Heart left ventricle (tissue), 16 donors: ENCODE measurements around the gene IMMP2L. TPM values are rescaled to one million over a fixed set of nuclear protein-coding genes. Genes with fewer than 3 reads are reported as not detected.

ENCODE experiments used
- ATAC-seq, 4 donors: fragments of 200-7000 bp; cut with Tn5 transposase; one replicate each; pipeline ENCODE4 v1.9.1; 2020 to 2022; ENCODE audit warnings: moderate library complexity in 4 of 4, mild to moderate bottlenecking in 3 of 4, moderate number of reproducible peaks in 1 of 4
- DNase-seq, 5 donors: peaks; one replicate each; pipeline ENCODE4 v3.0.0-alpha.2; 2020
- H3K27ac ChIP-seq, 12 donors: fragments of 200-600 bp; sonication (generic) in 4 of 12; one replicate each; pipeline versions ENCODE4 v1.5.0 to v1.8.0; 2016 to 2022; ENCODE audit warnings: mild to moderate bottlenecking in 2 of 12
- H3K27me3 ChIP-seq, 9 donors: fragments of 200-600 bp; sonication (generic) in 2 of 9; one replicate each; pipeline versions ENCODE4 v1.5.1 to v1.8.0; 2016 to 2022; ENCODE audit warnings: mild to moderate bottlenecking in 3 of 9
- H3K36me3 ChIP-seq, 9 donors: fragments of 200-600 bp; sonication (generic) in 2 of 9; one replicate each; pipeline versions ENCODE4 v1.5.0 to v1.8.0; 2018 to 2022; ENCODE audit warnings: mild to moderate bottlenecking in 2 of 9
- H3K4me1 ChIP-seq, 12 donors: fragments of 200-600 bp; sonication (generic) in 4 of 12; one replicate each; pipeline versions ENCODE4 v1.5.0 to v1.8.0; 2016 to 2022; ENCODE audit warnings: mild to moderate bottlenecking in 3 of 12
- H3K4me3 ChIP-seq, 12 donors: fragments of 200-600 bp; sonication (generic) in 4 of 12; one replicate each; pipeline versions ENCODE4 v1.5.0 to v1.8.0; 2017 to 2022; ENCODE audit warnings: mild to moderate bottlenecking in 9 of 12, moderate library complexity in 4 of 12
- H3K9me3 ChIP-seq, 12 donors: fragments of 200-600 bp; sonication (generic) in 4 of 12; one replicate each; pipeline versions ENCODE4 v1.5.0 to v1.8.0; 2016 to 2022; ENCODE audit warnings: mild to moderate bottlenecking in 1 of 12
- POLR2A ChIP-seq, 2 donors: fragments of 450-650 bp; IDR thresholded peaks; one replicate each; pipeline ENCODE4 v1.6.1; 2017; ENCODE audit warnings: antibody characterized with exemption in 2 of 2, mild to moderate bottlenecking in 2 of 2, moderate library complexity in 2 of 2
- WGBS, 4 donors: extraction: QIAGEN DNeasy Blood & Tissue Kit in 2 of 4; methylation state at CpG; one replicate each; pipeline versions ENCODE4 v1.1.5 to v1.1.7; 2013 to 2018; 5-methylcytosine and 5-hydroxymethylcytosine counted together
- intact Hi-C, 10 donors: fragments of 100-400 bp; cut with DNase I; formaldehyde crosslinking; loops; one replicate each; pipeline versions ENCODE4 v1.11.1 to v1.14.2; 2022
- polyA plus RNA-seq, 2 donors: library from polyadenylated mRNA; stranded (reverse); fragments of 200-250 nt; gene quantifications; one replicate each; pipeline ENCODE4 v1.2.3, GENCODE V29; 2013
- total RNA-seq, 9 donors: library from RNA; depleted of rRNA in 2 of 9; stranded (reverse); fragments of >200 nt in 2 of 9; fragmentation: NEBNext Ultra II Directional in 3 of 9; extraction: Animal tissue kit (Norgen Biotek cat#: 25700) in 3 of 9; gene quantifications; one replicate each; pipeline versions ENCODE4 v1.1.0 to v1.2.4, GENCODE V29; 2016 to 2023
- TF ChIP-seq, protein P1 (sequence below), 12 donors: fragments of 200-600 bp; sonication (generic) in 4 of 12; IDR thresholded peaks; one replicate each; pipeline versions ENCODE4 v1.5.0 to v1.8.0; 2018 to 2022; ENCODE audit warnings: antibody characterized with exemption in 12 of 12, mild to moderate bottlenecking in 5 of 12
- donor health status: ischemic (EF 13 %, LVEDD 7.1; RV severe dilation, severe dysfunction).
- donor health status: healthy with polysubstance abuse.
- donor health status: DM: no; HTN: yes; CAD: no.
- donor health status: DM: no; HTN: no; CAD: no.
- donor health status: ischemic (EF 25% LVEDD 6.9; RV normal size, moderate dysfunction).
- donor health status: ischemic (EF 25% LVEDD 5.7; RV mildly dilated, moderate dysfunction).
- donor health status: healthy.
- donor health status: DM: yes; HTN: yes; CAD: no.
- donor health status: ischemic (EF 35%, LVEDD 5.7; RV mildly dilated, moderate dysfunction).
- donor health status: nonischemic (EF 11% LVEDD 7.7; RV severe dilation, severe dysfunction).
- donor health status: DM: yes; HTN: yes; CAD: no.
- donor health status: PGD.
- donor health status: ischemic (EF 29% LVEDD 5.4; RV normal size, mild dysfunction).
- donor health status: nonischemic (EF 23%, LVEDD 6.1; RV moderate dilation, normal function).

Gene IMMP2L
- total and polyA plus RNA-seq, 11 donors = 5.1 to 17.2 (median 15.9) TPM

DNA sequence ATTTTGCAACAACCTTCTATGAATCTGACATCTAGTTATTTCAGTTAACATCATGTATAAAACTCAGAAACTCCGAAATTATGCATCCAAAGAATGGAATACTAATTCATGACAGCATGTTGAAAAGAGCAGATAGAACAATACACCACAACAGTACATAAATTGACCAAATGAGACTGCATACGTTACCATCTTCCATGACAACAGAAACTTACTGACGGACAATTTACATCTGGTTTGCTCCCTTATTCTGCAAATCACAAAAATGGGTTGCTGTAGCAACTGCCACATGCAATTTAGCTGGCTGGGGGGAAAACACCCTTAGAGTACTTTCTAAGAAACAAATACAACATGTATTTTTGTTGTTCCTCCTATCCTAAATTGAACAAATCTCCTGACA is 457.0 kb downstream of the IMMP2L start:
- Histone ChIP-seq H3K4me1 (peaks cover 0 to 11% (median 3%) of the 10 kb centered on the region in 12 donors), H3K4me3 (no peak overlapping the region), H3K27me3 (no peaks in the 10 kb centered on the region), H3K9me3 (no peaks in the 10 kb centered on the region), H3K27ac (no peak overlapping the region), H3K36me3 (no peaks in the 10 kb centered on the region)
- 91 to 95% (median 94%) methylated on average over 3 of the region's 3 CpGs for WGBS, 4 donors
- no peak for DNase-seq
- ATAC-seq = no peak
- intact Hi-C loops = loop anchor here in 1 of 10 donors (10.0 kb wide), 1 partner anchor 1010 kb away; no protein-coding TSS in a partner anchor
- no peak for TF ChIP-seq POLR2A (IDR thresholded peaks at IDR 0.05)
- TF ChIP-seq, protein P1, sequence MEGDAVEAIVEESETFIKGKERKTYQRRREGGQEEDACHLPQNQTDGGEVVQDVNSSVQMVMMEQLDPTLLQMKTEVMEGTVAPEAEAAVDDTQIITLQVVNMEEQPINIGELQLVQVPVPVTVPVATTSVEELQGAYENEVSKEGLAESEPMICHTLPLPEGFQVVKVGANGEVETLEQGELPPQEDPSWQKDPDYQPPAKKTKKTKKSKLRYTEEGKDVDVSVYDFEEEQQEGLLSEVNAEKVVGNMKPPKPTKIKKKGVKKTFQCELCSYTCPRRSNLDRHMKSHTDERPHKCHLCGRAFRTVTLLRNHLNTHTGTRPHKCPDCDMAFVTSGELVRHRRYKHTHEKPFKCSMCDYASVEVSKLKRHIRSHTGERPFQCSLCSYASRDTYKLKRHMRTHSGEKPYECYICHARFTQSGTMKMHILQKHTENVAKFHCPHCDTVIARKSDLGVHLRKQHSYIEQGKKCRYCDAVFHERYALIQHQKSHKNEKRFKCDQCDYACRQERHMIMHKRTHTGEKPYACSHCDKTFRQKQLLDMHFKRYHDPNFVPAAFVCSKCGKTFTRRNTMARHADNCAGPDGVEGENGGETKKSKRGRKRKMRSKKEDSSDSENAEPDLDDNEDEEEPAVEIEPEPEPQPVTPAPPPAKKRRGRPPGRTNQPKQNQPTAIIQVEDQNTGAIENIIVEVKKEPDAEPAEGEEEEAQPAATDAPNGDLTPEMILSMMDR (IDR thresholded peaks at IDR 0.05) = no peak

DNA sequence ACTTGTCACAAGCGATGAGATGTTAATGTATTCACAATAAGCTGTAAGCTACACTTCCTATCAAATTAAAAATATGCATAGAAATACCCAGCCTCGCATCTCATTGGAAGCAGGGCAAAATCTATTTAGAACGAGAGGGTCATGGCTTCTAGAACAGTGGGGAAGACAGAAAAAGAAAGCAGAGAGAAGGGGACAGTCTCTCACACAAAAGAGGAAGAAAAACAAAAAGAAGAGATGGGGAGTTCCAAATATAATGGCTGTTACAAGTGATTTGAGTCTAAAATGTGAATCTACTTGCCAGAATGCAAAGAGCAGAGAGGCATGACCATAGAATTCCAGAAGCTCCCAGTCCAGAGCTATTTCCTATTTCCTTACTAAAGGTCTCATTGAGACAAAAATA is 457.6 kb downstream of the IMMP2L start:
- no peaks in the 10 kb centered on the region for H3K27me3 ChIP-seq
- no peak overlapping the region for H3K27ac ChIP-seq
- no peaks in the 10 kb centered on the region for H3K36me3 ChIP-seq
- no peak for DNase-seq
- ATAC-seq = no peak
- 90 to 93% (median 92%) methylated on average over 3 of the region's 3 CpGs for whole genome bisulfite sequencing, 4 donors
- TF ChIP-seq, protein P1 (IDR thresholded peaks at IDR 0.05) = no peak
- no peak for TF ChIP-seq POLR2A (IDR thresholded peaks at IDR 0.05)
- no peak overlapping the region for H3K4me3 ChIP-seq
- H3K4me1 ChIP-seq = peaks cover 0 to 11% (median 3%) of the 10 kb centered on the region in 12 donors
- intact Hi-C loops = loop anchor here in 1 of 10 donors (10.0 kb wide), 1 partner anchor 1010 kb away; no protein-coding TSS in a partner anchor
- no peaks in the 10 kb centered on the region for H3K9me3 ChIP-seq

DNA sequence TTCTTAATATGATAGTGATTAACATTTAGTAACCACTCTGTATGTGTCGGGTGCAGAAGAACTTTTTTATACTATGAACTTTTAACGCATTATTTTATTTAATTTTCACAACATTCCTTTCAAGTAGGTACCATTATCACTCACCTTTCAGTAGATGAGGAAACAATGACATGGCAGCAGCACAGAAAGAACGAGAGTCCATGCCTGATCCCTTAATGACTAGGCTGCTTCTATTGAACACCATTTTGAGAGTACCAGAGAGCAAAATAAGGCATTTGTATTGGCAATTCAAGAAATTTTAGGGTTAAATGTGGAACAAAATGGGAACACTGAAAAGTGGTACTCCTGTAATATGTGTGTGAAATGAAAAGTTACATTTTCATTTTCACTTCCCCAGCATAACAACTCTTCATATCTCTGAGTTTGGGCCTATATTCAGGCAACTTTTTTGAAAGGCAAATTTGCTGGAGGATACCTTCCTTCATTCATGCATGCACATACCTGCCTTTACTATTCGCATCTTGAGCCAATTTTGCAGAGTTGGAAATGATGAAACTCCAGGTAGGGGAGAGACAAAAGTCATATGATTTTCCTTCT is 458.5 kb downstream of the IMMP2L start:
- no peak for DNase-seq
- Histone ChIP-seq H3K36me3 (no peaks in the 10 kb centered on the region), H3K27ac (no peak overlapping the region), H3K27me3 (no peaks in the 10 kb centered on the region), H3K4me1 (peaks cover 0 to 10% (median 3%) of the 10 kb centered on the region in 12 donors), H3K4me3 (no peak overlapping the region), H3K9me3 (no peaks in the 10 kb centered on the region)
- no peak for ATAC-seq
- TF ChIP-seq, protein P1 (IDR thresholded peaks at IDR 0.05) = no peak
- TF ChIP-seq POLR2A (IDR thresholded peaks at IDR 0.05) = no peak
- intact Hi-C loops = loop anchor here in 1 of 10 donors (10.0 kb wide), 1 partner anchor 1009 kb away; no protein-coding TSS in a partner anchor
- WGBS, 4 donors = 93 to 97% (median 95%) methylated on average over 4 of the region's 4 CpGs

DNA sequence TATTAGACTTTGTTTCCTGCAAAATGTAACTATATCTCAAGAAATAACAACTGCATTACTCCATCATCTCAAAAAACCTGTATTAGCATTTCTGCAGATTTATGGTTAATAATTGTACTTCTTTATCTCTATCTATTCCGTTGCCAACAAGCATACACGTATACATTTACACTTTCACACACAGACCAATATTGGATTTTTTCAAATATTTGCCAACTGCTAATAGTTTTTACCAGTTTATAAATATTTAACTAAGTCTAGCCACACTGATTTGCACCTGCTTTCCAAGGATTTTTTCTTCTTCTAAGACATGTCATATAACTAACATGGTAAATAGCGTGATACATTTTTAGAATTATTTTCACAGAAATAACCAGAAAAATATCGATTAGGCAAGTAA is 459.2 kb downstream of the IMMP2L start:
- Histone ChIP-seq H3K4me1 (peaks cover 0 to 15% (median 3%) of the 10 kb centered on the region in 12 donors), H3K27ac (no peak overlapping the region), H3K9me3 (no peaks in the 10 kb centered on the region), H3K4me3 (no peak overlapping the region), H3K36me3 (no peaks in the 10 kb centered on the region), H3K27me3 (no peaks in the 10 kb centered on the region)
- ATAC-seq (no peak), DNase-seq (no peak)
- TF ChIP-seq, protein P1 (IDR thresholded peaks at IDR 0.05) = no peak
- TF ChIP-seq POLR2A (IDR thresholded peaks at IDR 0.05) = no peak
- 96 to 98% (median 97%) methylated on average over 4 of the region's 4 CpGs for WGBS, 4 donors
- intact Hi-C loops = loop anchor here in 1 of 10 donors (10.0 kb wide), 1 partner anchor 1008 kb away; no protein-coding TSS in a partner anchor
